AG04449 (cell line): ENCODE data around the gene KRT6A.

Source experiments
- CTCF ChIA-PET: fragments of 350-600 bp; formaldehyde crosslinking; extraction: SDS; loops from one replicate; lab custom pipeline; 2021; ENCODE audit warnings: antibody characterized with exemption; lab: Yijun Ruan, JAX
- POLR2A ChIA-PET: fragments of 400-600, 350-600 bp; formaldehyde crosslinking; extraction: SDS; loops from one replicate; lab custom pipeline; 2020; ENCODE audit warnings: antibody characterized with exemption, inconsistent platforms; lab: Yijun Ruan, JAX
- DNase-seq: peaks from one replicate; pipeline ENCODE4 v3.0.0-alpha.2; 2010; ENCODE audit warnings: low read depth, low spot score
- H3K4me3 ChIP-seq: 2 replicates; pipeline ENCODE4 v1.5.1; 2011; ENCODE audit warnings: low read depth, mild to moderate bottlenecking, control low read depth, low read length
- CTCF ChIP-seq: IDR thresholded peaks from one replicate; pipeline ENCODE4 v1.5.1; 2011; ENCODE audit warnings: mild to moderate bottlenecking, moderate library complexity, low read length, control low read depth, inconsistent platforms; ENCODE audit not compliant: insufficient read depth; ENCODE audit errors: missing control alignments

Gene KRT6A

GRCh38 chr12:52526511-52526951, 33.5 kb upstream of the KRT6A start:
- POLR2A ChIA-PET: no interaction called here
- H3K4me3 ChIP-seq: no peak overlapping the region
- DNase-seq: no peak
- CTCF ChIA-PET: no interaction called here
- TF ChIP-seq CTCF: no peak

GRCh38 chr12:52525661-52526499, 32.8 kb upstream of the KRT6A start:
- ChIA-PET POLR2A (no interaction called here), CTCF (no interaction called here)
- no peak for DNase-seq
- TF ChIP-seq CTCF: no peak
- H3K4me3 ChIP-seq: no peak overlapping the region

GRCh38 chr12:52524898-52525591, 32.0 kb upstream of the KRT6A start:
- CTCF ChIA-PET: no interaction called here
- POLR2A ChIA-PET: no interaction called here
- TF ChIP-seq CTCF: no peak

GRCh38 chr12:52524241-52524897, 31.3 kb upstream of the KRT6A start:
- ChIA-PET POLR2A (no interaction called here), CTCF (no interaction called here)
- DNase-seq: no peak
- no peak for TF ChIP-seq CTCF
- no peak overlapping the region for H3K4me3 ChIP-seq

More at GRCh38 chr12:52524898-52525591, 32.0 kb upstream of the KRT6A start:
- no peak for DNase-seq
- no peak overlapping the region for H3K4me3 ChIP-seq

GRCh38 chr12:52523824-52524223, 30.8 kb upstream of the KRT6A start:
- H3K4me3 ChIP-seq: no peak overlapping the region
- no peak for TF ChIP-seq CTCF
- ChIA-PET CTCF (no interaction called here), POLR2A (no interaction called here)
- no peak for DNase-seq
